Fibroblast of lung (primary cell): ENCODE results near the gene JAGN1. TPM values are rescaled to one million over a fixed set of nuclear protein-coding genes. Genes with fewer than 3 reads are reported as not detected.
"Not testable (repeated sequence)": the region's sequence is repeated elsewhere in the genome, so short reads cannot be mapped to it uniquely, and the experiment has no call there.

Experiments
- DNase-seq, 2 donors: peaks; one replicate each; pipeline versions ENCODE4 v3.0.0 to v3.0.0-alpha.2; 2010; ENCODE audit warnings: low read depth in 2 of 2
- H2AFZ ChIP-seq: 2 replicates; pipeline ENCODE4 v1.5.1; 2012; ENCODE audit warnings: low read length, control low read depth, inconsistent platforms
- H3K27ac ChIP-seq: 2 replicates; pipeline ENCODE4 v1.5.1; 2011; ENCODE audit warnings: low read length, control low read depth; ENCODE audit not compliant: insufficient read depth
- H3K27me3 ChIP-seq: 2 replicates; pipeline ENCODE4 v1.5.1; 2011; ENCODE audit warnings: mild to moderate bottlenecking, low read length; ENCODE audit not compliant: control insufficient read depth, insufficient read depth
- H3K36me3 ChIP-seq: 2 replicates; pipeline ENCODE4 v1.5.1; 2011; ENCODE audit warnings: low read length; ENCODE audit not compliant: control insufficient read depth, insufficient read depth
- H3K4me1 ChIP-seq: 2 replicates; pipeline ENCODE4 v1.5.1; 2011; ENCODE audit warnings: low read length; ENCODE audit not compliant: control insufficient read depth, insufficient read depth; ENCODE audit errors: extremely low read depth
- H3K4me2 ChIP-seq: 2 replicates; pipeline ENCODE4 v1.5.1; 2011; ENCODE audit warnings: low read length, control low read depth; ENCODE audit not compliant: insufficient read depth; ENCODE audit errors: extremely low read depth
- H3K4me3 ChIP-seq, 4 experiments: fragments of 200-600 bp in 1 of 4; sonication (generic) in 1 of 4; replicated peaks in 1 of 4; 2 replicates each; pipeline ENCODE4 v1.5.1; 2011 to 2016; ENCODE audit warnings: low read length in 4 of 4, low read depth in 3 of 4, mild to moderate bottlenecking in 3 of 4, control low read depth in 2 of 4, inconsistent platforms in 1 of 4, mixed read lengths in 1 of 4; ENCODE audit not compliant: insufficient read depth in 1 of 4; ENCODE audit errors: control extremely low read depth in 1 of 4
- H3K79me2 ChIP-seq: 2 replicates; pipeline ENCODE4 v1.5.1; 2012; ENCODE audit warnings: mild to moderate bottlenecking, low read length, inconsistent platforms; ENCODE audit not compliant: control insufficient read depth, insufficient read depth
- H3K9ac ChIP-seq: 2 replicates; pipeline ENCODE4 v1.5.1; 2011; ENCODE audit warnings: mild to moderate bottlenecking, low read length, control low read depth; ENCODE audit not compliant: insufficient read depth
- H3K9me3 ChIP-seq: 2 replicates; pipeline ENCODE4 v1.5.1; 2012; ENCODE audit warnings: low read depth, low read length; ENCODE audit not compliant: control insufficient read depth, insufficient read depth
- H4K20me1 ChIP-seq: 2 replicates; pipeline ENCODE4 v1.5.1; 2011; ENCODE audit warnings: low read length; ENCODE audit not compliant: control insufficient read depth, insufficient read depth; ENCODE audit errors: extremely low read depth
- CTCF ChIP-seq, 2 donors: IDR thresholded peaks in 1 of 2; conservative IDR thresholded peaks in 1 of 2; 1 replicate in 1 of 2; 2 replicates in 1 of 2; pipeline ENCODE4 v1.5.1; 2011 to 2012; ENCODE audit warnings: low read length in 2 of 2, control low read depth in 1 of 2, inconsistent platforms in 1 of 2, low read depth in 1 of 2, mild to moderate bottlenecking in 1 of 2
- EZH2 ChIP-seq: IDR thresholded peaks from 2 replicates; pipeline ENCODE4 v1.5.1; 2012; ENCODE audit warnings: low read length, control low read depth, mild to moderate bottlenecking; ENCODE audit errors: missing control alignments
- polyA plus RNA-seq, 2 donors: library from polyadenylated mRNA; depleted of rRNA in 1 of 2; stranded (reverse) in 1 of 2; unstranded in 1 of 2; fragments of >200 nt; gene quantifications; 2 replicates each; pipeline ENCODE4 v1.2.1, GENCODE V29; 2011 to 2012; ENCODE audit warnings: missing spikeins in 1 of 2
- total RNA-seq: library from RNA; depleted of rRNA; stranded (reverse); fragments of >200 nt; gene quantifications from 2 replicates; pipeline ENCODE4 v1.2.1, GENCODE V29; 2014

Gene JAGN1
- total and polyA plus RNA-seq, 2 donors (not counting 1 experiment from before 2014, with no cell fraction given): 30.6 to 36.6 TPM

GRCh38 chr3:9846231-9846630 lies 44.2 kb upstream of the JAGN1 start:
- H3K9ac ChIP-seq: no peak overlapping the region
- no peak overlapping the region for H2AFZ ChIP-seq
- no peak overlapping the region for H3K27ac ChIP-seq
- H3K27me3 ChIP-seq: no peaks in the 10 kb centered on the region
- no peak overlapping the region for H3K4me2 ChIP-seq
- DNase-seq: no peak
- no peaks in the 10 kb centered on the region for H4K20me1 ChIP-seq
- no peaks in the 10 kb centered on the region for H3K9me3 ChIP-seq
- no peak for TF ChIP-seq EZH2
- no peak for TF ChIP-seq CTCF (conservative IDR thresholded peaks at IDR 0.05 in 1 of 2, IDR thresholded peaks at IDR 0.05 in 1 of 2; ENCODE audit: low read depth in 1 of 2, low read length in 2 of 2)
- no peaks in the 10 kb centered on the region for H3K79me2 ChIP-seq
- peaks cover 4% of the 10 kb centered on the region for H3K4me1 ChIP-seq
- peaks cover 6% of the 10 kb centered on the region for H3K36me3 ChIP-seq
- no peak overlapping the region for H3K4me3 ChIP-seq

GRCh38 chr3:9846931-9847488 lies 43.4 kb upstream of the JAGN1 start:
- Histone ChIP-seq H3K9me3 (no peaks in the 10 kb centered on the region), H4K20me1 (no peaks in the 10 kb centered on the region), H3K4me1 (peaks cover 4% of the 10 kb centered on the region), H3K9ac (no peak overlapping the region), H2AFZ (no peak overlapping the region), H3K36me3 (peaks cover under 1% of the 10 kb centered on the region), H3K79me2 (no peaks in the 10 kb centered on the region), H3K27me3 (no peaks in the 10 kb centered on the region), H3K4me2 (no peak overlapping the region), H3K4me3 (no peak overlapping the region), H3K27ac (no peak overlapping the region)
- DNase-seq: no peak
- TF ChIP-seq CTCF (conservative IDR thresholded peaks at IDR 0.05 in 1 of 2, IDR thresholded peaks at IDR 0.05 in 1 of 2; ENCODE audit: low read depth in 1 of 2, low read length in 2 of 2): no peak
- no peak for TF ChIP-seq EZH2

- not testable (repeated sequence) for H4K20me1 ChIP-seq, H3K4me1 ChIP-seq, H3K27me3 ChIP-seq, H2AFZ ChIP-seq, H3K9me3 ChIP-seq, H3K79me2 ChIP-seq, H3K36me3 ChIP-seq, H3K4me3 ChIP-seq, H3K4me2 ChIP-seq, H3K27ac ChIP-seq, DNase-seq, H3K9ac ChIP-seq
Observed at GRCh38 chr3:9847870-9848269, 42.5 kb upstream of the JAGN1 start.
